ENCODE data around the gene PEBP1. TPM values are rescaled to one million over a fixed set of nuclear protein-coding genes. Genes with fewer than 3 reads are reported as not detected.
A peak's percentile ranks its signal among the peaks of the same experiment; 100 is the strongest.
"Not testable (repeated sequence)": the region's sequence is repeated elsewhere in the genome, so short reads cannot be mapped to it uniquely, and the experiment has no call there.

PEBP1 gene
- total RNA-seq, 4 donors from 2014 or later: 239 to 445 (median 292) TPM

GRCh38 chr12:118127867-118128266, 8.1 kb upstream of the PEBP1 start:
- no peak for TF ChIP-seq CTCF (IDR thresholded peaks at IDR 0.05)
- ATAC-seq (ENCODE audit: low FRiP score): no peak
- no peak for DNase-seq (ENCODE audit: low spot score)

GRCh38 chr12:118129436-118129835, 6.5 kb upstream of the PEBP1 start:
- ATAC-seq (ENCODE audit: low FRiP score); DNase-seq (ENCODE audit: low spot score): not testable (repeated sequence)

GRCh38 chr12:118136559-118137003, 657 bp downstream of the PEBP1 start:
- DNase-seq (ENCODE audit: low spot score) (peak; percentile 42), ATAC-seq (ENCODE audit: low FRiP score) (peak; percentile 46)
- no peak for TF ChIP-seq CTCF (IDR thresholded peaks at IDR 0.05)

GRCh38 chr12:118137148-118137678, 1.3 kb downstream of the PEBP1 start:
- DNase-seq (ENCODE audit: low spot score) (no peak), ATAC-seq (ENCODE audit: low FRiP score) (no peak)
- no peak for TF ChIP-seq CTCF (IDR thresholded peaks at IDR 0.05)

- DNase-seq (ENCODE audit: low spot score) (no peak), ATAC-seq (ENCODE audit: low FRiP score) (no peak)
- TF ChIP-seq CTCF (IDR thresholded peaks at IDR 0.05): no peak
These were observed 4.9 kb downstream of the PEBP1 start for GRCh38 chr12:118140825-118141224.

- no peak for DNase-seq (ENCODE audit: low spot score)
- no peak for ATAC-seq (ENCODE audit: low FRiP score)
- no peak for TF ChIP-seq CTCF (IDR thresholded peaks at IDR 0.05)
These were observed 8.6 kb downstream of the PEBP1 start for GRCh38 chr12:118144499-118144898.

GRCh38 chr12:118145113-118145797, 9.3 kb downstream of the PEBP1 start:
- ATAC-seq (ENCODE audit: low FRiP score) (no peak), DNase-seq (ENCODE audit: low spot score) (no peak)
- TF ChIP-seq CTCF (IDR thresholded peaks at IDR 0.05): no peak
